H1 (cell line): ENCODE measurements around the gene TRAPPC12. TPM values are rescaled to one million over a fixed set of nuclear protein-coding genes. Genes with fewer than 3 reads are reported as not detected.

Experiments used
- CTCF ChIA-PET: fragments of 300-600 bp; sonication (Branson Sonifier 250); formaldehyde crosslinking; loops from one replicate; lab custom pipeline; 2021; ENCODE audit not compliant: partially characterized antibody; lab: Charles Lee
- POLR2A ChIA-PET: fragments of 300-600 bp; sonication (Branson Sonifier 250); formaldehyde crosslinking; loops from one replicate; lab custom pipeline; 2021; ENCODE audit warnings: inconsistent platforms; ENCODE audit not compliant: partially characterized antibody; lab: Charles Lee
- DNase-seq, 2 experiments: peaks; one replicate each; pipeline versions ENCODE4 v3.0.0 to v3.0.0-alpha.2; 2010 to 2022; ENCODE audit warnings: low spot score in 2 of 2, low read depth in 1 of 2, mixed read lengths in 1 of 2
- FAIRE-seq: peaks from 2 replicates; lab custom pipeline; 2011; peaks lifted over from hg19 to GRCh38; lab: Jason Lieb, UNC
- H2AFZ ChIP-seq: 2 replicates; pipeline ENCODE4 v1.8.1; 2012; ENCODE audit warnings: low read length, inconsistent platforms
- H2AK5ac ChIP-seq: 2 replicates; pipeline ENCODE4 v1.6.1; 2013; ENCODE audit warnings: low read depth, low read length
- H2BK120ac ChIP-seq: replicated peaks from 2 replicates; pipeline ENCODE3; 2013; ENCODE audit warnings: low read depth, low read length, inconsistent platforms
- H2BK12ac ChIP-seq: 2 replicates; pipeline ENCODE4 v1.6.1; 2013; ENCODE audit warnings: low read depth, low read length
- H2BK15ac ChIP-seq: 2 replicates; pipeline ENCODE4 v1.6.1; 2013; ENCODE audit warnings: low read length
- H2BK20ac ChIP-seq: 2 replicates; pipeline ENCODE4 v1.6.1; 2013; ENCODE audit warnings: low read length
- H2BK5ac ChIP-seq: 2 replicates; pipeline ENCODE4 v1.6.1; 2013; ENCODE audit warnings: low read depth, low read length
- H3K14ac ChIP-seq: 2 replicates; pipeline ENCODE4 v1.6.1; 2013; ENCODE audit warnings: inconsistent platforms; ENCODE audit not compliant: insufficient read length
- H3K18ac ChIP-seq: 2 replicates; pipeline ENCODE4 v1.6.1; 2013; ENCODE audit warnings: low read length; ENCODE audit errors: extremely low read depth
- H3K23ac ChIP-seq: 2 replicates; pipeline ENCODE4 v1.6.1; 2013; ENCODE audit warnings: inconsistent platforms; ENCODE audit not compliant: insufficient read length
- H3K23me2 ChIP-seq: 2 replicates; pipeline ENCODE4 v1.6.1; 2013; ENCODE audit warnings: low read depth, low read length
- H3K27ac ChIP-seq: 2 replicates; pipeline ENCODE4 v1.6.1; 2011; ENCODE audit warnings: low read depth, low read length, inconsistent platforms
- H3K27me3 ChIP-seq, 4 experiments: replicated peaks in 1 of 4; 1 replicate in 1 of 4; 2 replicates in 3 of 4; pipeline versions ENCODE4 v1.6.1 to v1.8.1; 2011 to 2013; ENCODE audit warnings: low read length in 3 of 4, mild to moderate bottlenecking in 3 of 4, inconsistent platforms in 2 of 4, mixed read lengths in 2 of 4, moderate library complexity in 1 of 4; ENCODE audit not compliant: control insufficient read depth in 3 of 4, insufficient read depth in 3 of 4; ENCODE audit errors: extremely low read depth in 1 of 4
- H3K36me3 ChIP-seq, 4 experiments: 2 replicates each; pipeline versions ENCODE4 v1.6.1 to v1.8.1; 2011 to 2013; ENCODE audit warnings: mild to moderate bottlenecking in 4 of 4, low read length in 3 of 4, moderate library complexity in 2 of 4, control low read depth in 1 of 4, inconsistent platforms in 1 of 4; ENCODE audit not compliant: insufficient read depth in 4 of 4, control insufficient read depth in 2 of 4
- H3K4ac ChIP-seq: replicated peaks from 2 replicates; pipeline ENCODE3; 2013; ENCODE audit warnings: low read length, low read depth, mixed read lengths, inconsistent platforms; ENCODE audit not compliant: insufficient read length
- H3K4me1 ChIP-seq, 4 experiments: replicated peaks in 1 of 4; 1 replicate in 1 of 4; 2 replicates in 3 of 4; pipeline versions ENCODE4 v1.6.1 to v1.8.1; 2011 to 2013; ENCODE audit warnings: low read length in 3 of 4, inconsistent platforms in 2 of 4, mixed read lengths in 1 of 4; ENCODE audit not compliant: insufficient read depth in 4 of 4, control insufficient read depth in 3 of 4
- H3K4me2 ChIP-seq, 2 experiments: 2 replicates each; pipeline versions ENCODE4 v1.6.1 to v1.8.1; 2011 to 2013; ENCODE audit warnings: low read depth in 2 of 2, low read length in 2 of 2, control low read depth in 1 of 2, inconsistent platforms in 1 of 2, mild to moderate bottlenecking in 1 of 2; ENCODE audit not compliant: insufficient read depth in 1 of 2
- H3K4me3 ChIP-seq, 4 experiments: fragments of 200-600, 300-600 bp in 1 of 4; sonication (generic), shearing (Covaris generic), sonication (Bioruptor Twin) in 1 of 4; 2 replicates each; pipeline versions ENCODE4 v1.5.1 to v1.8.1; 2011 to 2016; ENCODE audit warnings: low read length in 4 of 4, low read depth in 3 of 4, control low read depth in 2 of 4, inconsistent platforms in 2 of 4, mild to moderate bottlenecking in 2 of 4, mixed read lengths in 1 of 4, moderate library complexity in 1 of 4; ENCODE audit not compliant: insufficient read depth in 2 of 4; ENCODE audit errors: extremely low read depth in 1 of 4
- H3K56ac ChIP-seq: replicated peaks from 2 replicates; pipeline ENCODE3; 2013; ENCODE audit warnings: low read depth, mild to moderate bottlenecking, mixed read lengths, low read length, inconsistent platforms; ENCODE audit not compliant: insufficient read length
- H3K79me1 ChIP-seq: 2 replicates; pipeline ENCODE4 v1.6.1; 2013; ENCODE audit warnings: low read depth, low read length, control low read depth
- H3K79me2 ChIP-seq, 2 experiments: 2 replicates each; pipeline versions ENCODE4 v1.6.1 to v1.8.1; 2012 to 2013; ENCODE audit warnings: low read length in 2 of 2, mild to moderate bottlenecking in 2 of 2, inconsistent platforms in 1 of 2; ENCODE audit not compliant: insufficient read depth in 2 of 2, control insufficient read depth in 1 of 2
- H3K9ac ChIP-seq, 4 experiments: replicated peaks in 1 of 4; 1 replicate in 1 of 4; 2 replicates in 3 of 4; pipeline versions ENCODE4 v1.6.1 to v1.8.1; 2011 to 2013; ENCODE audit warnings: low read depth in 3 of 4, low read length in 3 of 4, control low read depth in 2 of 4, mild to moderate bottlenecking in 2 of 4, moderate library complexity in 2 of 4, inconsistent platforms in 1 of 4; ENCODE audit errors: extremely low read depth in 1 of 4
- H3K9me3 ChIP-seq, 2 experiments: 2 replicates each; pipeline versions ENCODE4 v1.6.1 to v1.8.1; 2012 to 2013; ENCODE audit warnings: mild to moderate bottlenecking in 2 of 2, moderate library complexity in 2 of 2, control low read depth in 1 of 2, inconsistent platforms in 1 of 2, low read depth in 1 of 2, low read length in 1 of 2, mixed read lengths in 1 of 2; ENCODE audit not compliant: insufficient read depth in 2 of 2
- H4K20me1 ChIP-seq, 2 experiments: replicated peaks in 1 of 2; 2 replicates each; pipeline versions ENCODE3 to v1.8.1; 2011 to 2013; ENCODE audit warnings: inconsistent platforms in 2 of 2, low read length in 2 of 2, mild to moderate bottlenecking in 1 of 2; ENCODE audit not compliant: insufficient read depth in 2 of 2, control insufficient read depth in 1 of 2
- H4K5ac ChIP-seq: 2 replicates; pipeline ENCODE4 v1.6.1; 2013; ENCODE audit warnings: low read length, low read depth, mixed read lengths, inconsistent platforms; ENCODE audit not compliant: insufficient read length
- H4K8ac ChIP-seq: 2 replicates; pipeline ENCODE4 v1.8.0; 2013; ENCODE audit warnings: mild to moderate bottlenecking, moderate library complexity, low read length, inconsistent platforms; ENCODE audit not compliant: insufficient read depth; ENCODE audit errors: extremely low read depth
- H4K91ac ChIP-seq: replicated peaks from 2 replicates; pipeline ENCODE3; 2013; ENCODE audit warnings: low read length, mixed read lengths, inconsistent platforms; ENCODE audit not compliant: insufficient read length
- CBX8 ChIP-seq: fragments of 300-800, 300-1000 bp; sonication (generic); IDR thresholded peaks from 2 replicates; pipeline ENCODE4 v1.7.1; 2016; ENCODE audit warnings: low read depth, low read length, borderline replicate concordance
- CEBPB ChIP-seq: IDR thresholded peaks from 2 replicates; pipeline ENCODE4 v1.6.1; 2012; ENCODE audit warnings: low read depth, low read length
- EP300 ChIP-seq, 2 experiments: IDR thresholded peaks; 1 replicate in 1 of 2; 2 replicates in 1 of 2; pipeline ENCODE4 v1.6.1; 2011 to 2012; ENCODE audit warnings: low read depth in 2 of 2, low read length in 2 of 2, mild to moderate bottlenecking in 2 of 2, borderline replicate concordance in 1 of 2, inconsistent platforms in 1 of 2, moderate library complexity in 1 of 2
- EZH2 ChIP-seq: fragments of 200-600 bp; sonication (generic); IDR thresholded peaks from 2 replicates; pipeline ENCODE4 v1.7.1; 2012; ENCODE audit warnings: low read depth, mild to moderate bottlenecking, moderate library complexity, low read length, inconsistent platforms; ENCODE audit not compliant: severe bottlenecking
- GABPA ChIP-seq: IDR thresholded peaks from 2 replicates; pipeline ENCODE4 v1.6.1; 2011; ENCODE audit warnings: mild to moderate bottlenecking, low read length, moderate library complexity, borderline replicate concordance; ENCODE audit not compliant: insufficient read depth
- HDAC2 ChIP-seq, 2 experiments: fragments of 300-600 bp in 1 of 2; sonication (generic) in 1 of 2; IDR thresholded peaks; 2 replicates each; pipeline ENCODE4 v1.6.1; 2011 to 2012; ENCODE audit warnings: low read depth in 2 of 2, low read length in 2 of 2, mild to moderate bottlenecking in 2 of 2, moderate library complexity in 2 of 2, borderline replicate concordance in 1 of 2, inconsistent platforms in 1 of 2
- RNF2 ChIP-seq: fragments of 200-900, 300-1000 bp; sonication (generic); IDR thresholded peaks from 2 replicates; pipeline ENCODE4 v1.7.1; 2016; ENCODE audit warnings: borderline replicate concordance, low read depth, mild to moderate bottlenecking, antibody characterized with exemption, low read length; ENCODE audit not compliant: poor library complexity, severe bottlenecking; ENCODE audit errors: missing control alignments
- SIN3A ChIP-seq, 2 experiments: IDR thresholded peaks in 1 of 2; conservative IDR thresholded peaks in 1 of 2; 2 replicates each; pipeline ENCODE4 v1.6.1; 2011 to 2012; ENCODE audit warnings: low read length in 2 of 2, improper control_type of control experiment in 1 of 2, low read depth in 1 of 2, mild to moderate bottlenecking in 1 of 2
- SP2 ChIP-seq: IDR thresholded peaks from 2 replicates; pipeline ENCODE4 v1.6.1; 2012; ENCODE audit warnings: mild to moderate bottlenecking, low read length, inconsistent platforms
- SP4 ChIP-seq: IDR thresholded peaks from 2 replicates; pipeline ENCODE4 v1.6.1; 2012; ENCODE audit warnings: low read length, inconsistent platforms
- SRF ChIP-seq: IDR thresholded peaks from 2 replicates; pipeline ENCODE4 v1.6.1; 2011; ENCODE audit warnings: mild to moderate bottlenecking, low read depth, low read length, moderate library complexity
- ZNF274 ChIP-seq: IDR thresholded peaks from 2 replicates; pipeline ENCODE4 v1.7.0; 2012; ENCODE audit warnings: low read length, borderline replicate concordance; ENCODE audit errors: extremely low read depth
- WGBS, 2 experiments: shearing (Covaris generic) in 1 of 2; methylation state at CpG; one replicate each; pipeline versions ENCODE4 v1.1.6 to v1.1.7; 2013 to 2015; ENCODE audit warnings: low lambda C conversion rate in 2 of 2, mixed read lengths in 2 of 2, inconsistent platforms in 1 of 2, low coverage in 1 of 2, missing lambda C conversion rate in 1 of 2; ENCODE audit not compliant: insufficient replicate concordance in 2 of 2, insufficient coverage in 1 of 2, insufficient read length in 1 of 2; ENCODE audit errors: extremely low coverage in 1 of 2, missing lambda C conversion rate in 1 of 2; 5-methylcytosine and 5-hydroxymethylcytosine counted together
- polyA plus RNA-seq, 7 experiments: library from polyadenylated mRNA; depleted of rRNA in 3 of 7; stranded (reverse) in 5 of 7; unstranded in 2 of 7; fragments of >200 nt in 5 of 7; fragments of 200-250 nt in 2 of 7; gene quantifications; 1 replicate in 5 of 7; 2 replicates in 1 of 7; 4 replicates in 1 of 7; pipeline versions ENCODE4 v1.2.1 to v1.2.3, GENCODE V29; 2011 to 2013; ENCODE audit warnings: missing spikeins in 2 of 7, mixed read lengths in 2 of 7
- total RNA-seq: library from RNA; stranded (reverse); fragmentation: NEBNext Ultra II Directional; extraction: Animal tissue kit (Norgen Biotek cat#: 25700); gene quantifications from 2 replicates; pipeline ENCODE4 v1.2.1, GENCODE V29; 2021

Gene TRAPPC12
- total and polyA plus RNA-seq, 2 of the 8 experiments (the other 6 are each of a cell fraction or from before 2014, with no cell fraction given): 35.0 to 67.3 TPM

GRCh38 chr2:3342324-3342723 lies 37.2 kb upstream of the TRAPPC12 start:
- H2BK5ac ChIP-seq: no peak overlapping the region
- DNase-seq: no peak
- H3K56ac ChIP-seq: no peak overlapping the region
- no peak overlapping the region for H3K18ac ChIP-seq
- H3K79me2 ChIP-seq: no peaks in the 10 kb centered on the region
- no peak overlapping the region for H2AK5ac ChIP-seq
- peaks cover 5% of the 10 kb centered on the region for H3K79me1 ChIP-seq
- H3K23me2 ChIP-seq: no peaks in the 10 kb centered on the region
- no peak overlapping the region for H3K23ac ChIP-seq
- H3K9me3 ChIP-seq: no peaks in the 10 kb centered on the region
- H3K36me3 ChIP-seq: no peaks in the 10 kb centered on the region
- H3K4ac ChIP-seq: no peak overlapping the region
- H3K4me2 ChIP-seq: no peak overlapping the region
- no peak overlapping the region for H4K8ac ChIP-seq
- CTCF ChIA-PET: interaction anchor here (0.7 kb wide), 1 partner anchor 10 kb away, joined by 3 read pairs; no protein-coding TSS in a partner anchor
- H4K20me1 ChIP-seq: peaks cover 2 to 7% of the 10 kb centered on the region in 2 experiments
- H2BK20ac ChIP-seq: no peak overlapping the region
- H3K4me3 ChIP-seq: no peak overlapping the region
- POLR2A ChIA-PET: no interaction called here
- no peak overlapping the region for H3K27ac ChIP-seq
- H2BK120ac ChIP-seq: no peak overlapping the region
- H3K27me3 ChIP-seq: no peaks in the 10 kb centered on the region
- no peak overlapping the region for H4K91ac ChIP-seq
- WGBS, 2 experiments: 94% methylated on average over 9 of the region's 9 CpGs; no CpG with 5 or more reads in 1 of the 2 experiments
- H2BK12ac ChIP-seq: no peak overlapping the region
- no peaks in the 10 kb centered on the region for H3K4me1 ChIP-seq
- no peak overlapping the region for H2AFZ ChIP-seq
- no peak for FAIRE-seq
- H4K5ac ChIP-seq: no peak overlapping the region
- H3K14ac ChIP-seq: no peak overlapping the region
- no peak overlapping the region for H2BK15ac ChIP-seq
- H3K9ac ChIP-seq: no peak overlapping the region
- TF ChIP-seq GABPA: no peak
- TF ChIP-seq SRF: no peak
- no peak for TF ChIP-seq EZH2
- TF ChIP-seq ZNF274: no peak
- TF ChIP-seq CEBPB: no peak
- no peak for TF ChIP-seq CBX8
- TF ChIP-seq EP300 (IDR thresholded peaks at IDR 0.05; ENCODE audit: borderline replicate concordance in 1 of 2, low read depth in 2 of 2, low read length in 2 of 2): no peak
- TF ChIP-seq HDAC2 (IDR thresholded peaks at IDR 0.05; ENCODE audit: borderline replicate concordance in 1 of 2, low read depth in 2 of 2, low read length in 2 of 2): no peak
- TF ChIP-seq SP2: no peak
- TF ChIP-seq RNF2: no peak
- no peak for TF ChIP-seq SP4
- TF ChIP-seq SIN3A (conservative IDR thresholded peaks at IDR 0.05 in 1 of 2, IDR thresholded peaks at IDR 0.05 in 1 of 2; ENCODE audit: low read depth in 1 of 2, low read length in 2 of 2): no peak
